SKM-1 (cell line): Measurements from ENCODE around the gene FER.
"Not testable (repeated sequence)": the region's sequence is repeated elsewhere in the genome, so short reads cannot be mapped to it uniquely, and the experiment has no call there.

Source experiments
- DNase-seq: peaks from one replicate; lab custom pipeline; 2025; ENCODE audit not compliant: unreplicated experiment; lab: John Stamatoyannopoulos, UW

FER gene

DNA sequence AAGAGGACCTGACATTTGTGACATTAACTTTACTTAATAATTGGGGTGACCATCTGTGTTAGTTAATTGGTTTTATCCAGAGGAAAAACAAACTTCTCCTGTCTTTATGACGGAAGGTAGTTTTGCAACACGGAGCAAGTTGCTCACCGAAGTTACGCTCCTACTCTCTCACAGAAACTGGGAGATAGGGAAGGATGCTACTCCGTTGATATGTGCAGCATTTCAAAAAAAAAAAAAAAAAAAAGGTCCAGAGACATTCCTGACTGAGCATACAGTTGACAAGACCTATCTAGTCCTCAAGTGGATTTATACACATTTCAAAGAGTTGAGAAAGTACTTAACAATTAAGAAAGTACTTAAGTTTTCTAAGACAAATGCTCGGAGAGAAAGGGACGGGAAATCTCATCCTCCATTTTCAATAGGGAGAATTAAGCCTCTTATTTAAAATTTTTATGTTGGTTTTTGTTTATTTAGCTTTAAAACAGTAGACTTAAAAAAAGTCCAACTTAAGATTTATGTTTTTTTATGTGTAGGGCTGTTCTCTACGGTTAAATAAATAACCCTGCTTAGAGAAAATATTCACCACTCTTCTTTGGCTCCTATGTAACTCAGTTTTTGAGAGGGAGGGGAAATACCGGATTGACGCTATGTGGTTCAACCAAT lies 455 bp upstream of the FER start:
- no peak for DNase-seq

DNA sequence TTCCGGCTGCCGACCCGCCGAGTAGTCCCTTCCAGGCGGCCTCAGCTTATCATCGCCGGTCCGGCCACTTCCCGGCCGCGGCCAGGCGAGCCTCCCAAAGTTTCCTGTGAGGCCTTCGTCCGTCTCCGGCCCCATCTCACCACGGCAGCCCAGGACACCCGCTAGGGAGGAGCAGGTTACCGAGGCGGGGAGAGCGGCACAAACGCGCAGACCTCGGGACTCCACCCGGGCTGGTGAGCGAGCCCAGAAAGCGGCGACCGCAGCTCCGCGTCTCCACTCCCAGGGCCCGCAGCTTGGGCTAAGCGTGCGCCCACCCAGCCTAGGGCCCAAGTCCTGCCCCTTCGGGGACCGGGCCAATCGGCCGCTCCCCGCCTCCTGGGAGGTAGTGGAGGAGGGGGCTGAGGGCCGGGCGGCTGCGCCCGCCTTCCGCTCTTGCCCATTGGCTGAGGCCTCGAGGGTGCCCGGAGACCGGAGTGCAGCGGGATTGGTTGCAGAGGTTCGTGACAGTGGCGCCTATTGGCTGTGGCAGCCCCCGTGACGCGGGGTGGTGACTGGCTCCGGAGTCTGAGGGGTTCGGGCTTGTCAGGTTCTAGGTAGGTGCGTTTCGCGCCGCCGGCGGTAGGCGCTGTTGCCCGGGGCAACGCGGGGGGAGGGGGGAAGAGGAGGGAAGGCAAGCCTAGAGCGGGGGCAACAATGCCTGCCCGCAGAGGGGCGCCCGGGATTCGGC lies 867 bp downstream of the FER start:
- peak; percentile 94 for DNase-seq

DNA sequence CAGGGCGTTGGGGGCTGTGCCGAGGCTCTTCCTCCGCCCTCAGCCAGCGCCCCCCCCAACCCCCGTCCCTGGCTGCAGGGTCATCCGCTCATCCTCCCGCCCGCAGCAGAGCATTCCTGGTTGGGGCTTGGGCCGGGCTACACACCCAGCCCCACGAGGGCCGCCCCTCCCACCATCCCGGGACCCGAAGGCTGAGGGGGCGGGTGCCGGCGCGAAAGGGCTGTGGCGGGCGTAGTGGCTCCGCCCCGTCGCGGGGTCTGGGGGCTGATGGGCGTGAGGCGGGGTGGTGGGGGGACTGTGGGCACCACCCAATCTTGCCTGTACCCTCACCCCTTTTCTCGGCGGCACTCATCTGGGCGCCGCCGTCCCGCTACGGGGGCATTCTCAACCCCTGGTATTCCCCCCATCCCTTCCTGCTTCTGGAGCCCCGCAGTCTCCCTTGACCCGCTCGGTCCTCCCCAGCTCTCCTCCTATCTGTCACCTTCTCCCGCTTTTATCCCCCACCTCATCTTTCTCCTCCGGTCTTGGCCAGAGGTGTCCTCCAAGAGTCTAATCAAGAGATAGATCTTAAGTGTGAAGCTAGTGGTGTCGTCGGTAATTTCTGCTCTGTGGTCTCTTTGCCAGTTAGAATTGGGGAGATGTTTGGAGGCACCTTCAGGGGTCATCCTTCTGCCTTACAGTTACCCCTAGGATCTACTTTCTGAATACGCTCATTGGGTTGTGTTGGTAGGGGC lies 1.6 kb downstream of the FER start:
- peak; percentile 23 for DNase-seq

DNA sequence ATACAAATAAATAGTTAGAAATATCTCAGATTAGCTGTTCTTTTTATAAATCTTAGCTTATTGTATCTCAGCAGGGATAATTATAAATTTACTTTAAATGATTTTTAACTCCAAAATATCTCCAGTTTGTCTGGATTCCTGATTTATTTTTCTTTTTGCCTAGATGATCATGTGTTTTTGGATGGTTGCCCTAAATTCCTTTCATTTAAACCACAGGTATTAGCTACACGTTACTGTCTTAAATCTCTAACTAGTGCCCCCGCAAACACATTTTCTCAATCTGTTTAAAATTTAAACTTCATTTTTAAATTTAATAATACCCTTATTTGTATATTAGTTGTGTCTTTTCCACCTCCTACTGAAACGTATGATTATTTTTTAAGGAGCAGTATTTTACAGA lies 5.6 kb downstream of the FER start:
- no peak for DNase-seq

DNA sequence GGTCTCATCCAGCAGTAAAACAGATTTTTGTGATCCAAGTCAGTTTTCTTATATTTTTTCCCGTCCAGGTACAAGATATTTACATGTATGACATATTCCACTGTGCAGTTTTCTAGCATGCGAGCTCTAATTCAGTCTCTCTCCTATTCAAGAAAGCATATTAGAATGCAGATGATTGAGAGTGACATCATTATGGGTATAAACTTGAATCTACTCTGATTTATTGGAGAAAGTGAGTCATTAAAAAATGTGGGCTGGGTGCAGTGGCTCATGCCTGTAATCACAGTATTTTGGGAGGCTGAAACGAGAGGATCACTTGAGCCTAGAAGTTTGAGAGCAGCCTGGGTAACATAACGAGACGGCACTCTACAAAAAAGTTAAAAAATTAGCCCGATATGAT lies 6.2 kb downstream of the FER start:
- DNase-seq = no peak

DNA sequence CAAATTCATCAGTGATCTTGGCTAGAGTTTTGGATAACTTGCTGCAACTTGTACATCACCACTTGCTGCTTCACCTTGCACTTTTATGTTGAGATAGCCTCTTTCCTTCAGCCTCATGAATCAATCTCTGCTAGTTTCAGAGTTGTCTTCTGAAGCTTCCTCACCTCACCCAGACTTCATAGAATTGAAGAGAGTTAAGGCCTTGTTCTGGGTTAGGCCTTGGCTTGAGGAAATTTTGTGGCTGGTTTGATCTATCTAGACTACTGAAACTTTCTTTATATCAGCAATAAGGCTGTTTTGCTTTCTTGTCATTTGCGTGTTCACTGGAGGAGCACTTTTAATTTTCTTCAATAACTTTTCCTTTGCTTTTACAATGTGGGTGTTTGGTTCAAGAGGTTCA lies 12.8 kb downstream of the FER start:
- no peak for DNase-seq

DNA sequence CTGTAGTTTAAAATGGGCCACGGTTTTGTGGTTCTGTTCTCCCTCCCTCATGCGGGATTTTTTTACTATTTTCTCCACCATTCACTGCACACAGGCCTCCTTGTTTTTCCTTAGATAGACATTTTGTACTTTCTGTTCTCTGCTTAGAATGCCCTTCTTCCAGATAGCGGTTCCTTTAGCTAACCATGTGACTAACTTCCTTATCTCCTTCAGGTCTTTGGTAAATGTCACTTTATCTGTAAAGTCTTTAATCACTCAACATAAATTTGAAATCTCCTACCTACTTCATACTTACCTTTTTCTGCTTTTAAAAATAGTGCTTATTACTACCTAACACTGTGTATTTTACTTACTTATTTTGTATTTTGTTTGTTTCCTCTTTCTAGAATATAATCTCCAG lies 15.0 kb downstream of the FER start:
- DNase-seq = no peak

DNA sequence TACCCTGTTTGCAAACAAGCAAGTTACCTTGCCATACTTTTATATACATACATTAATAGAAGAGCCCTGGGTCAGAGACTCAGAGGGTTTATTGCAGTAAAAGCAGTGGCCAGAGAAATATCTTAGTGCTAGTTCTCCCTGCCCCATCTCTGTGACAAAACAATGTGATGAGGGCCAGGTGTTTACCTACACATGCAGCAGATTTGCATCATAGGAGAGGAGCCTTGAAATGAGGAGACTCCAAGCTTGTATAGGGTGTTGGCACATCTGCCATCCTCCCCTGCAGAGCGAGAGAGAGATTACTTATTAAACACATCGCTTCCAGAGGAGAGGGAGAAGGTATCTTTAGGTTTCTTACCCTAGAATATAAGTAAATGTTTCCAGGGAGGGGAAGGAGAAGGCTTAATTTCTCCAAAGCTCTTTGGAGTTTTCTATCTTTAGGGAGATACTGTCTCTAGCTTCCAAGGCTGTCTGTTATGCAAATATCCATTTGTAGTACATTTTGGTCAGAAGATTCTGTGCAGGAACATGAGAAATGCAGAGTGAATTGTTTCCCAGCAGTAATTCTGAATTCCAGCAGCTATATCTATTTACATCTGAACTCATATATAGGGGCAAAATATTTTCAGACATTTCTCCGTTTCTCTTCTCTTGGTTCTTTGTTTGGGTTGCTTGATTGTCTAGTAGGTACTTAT lies 15.7 kb downstream of the FER start:
- no peak for DNase-seq

DNA sequence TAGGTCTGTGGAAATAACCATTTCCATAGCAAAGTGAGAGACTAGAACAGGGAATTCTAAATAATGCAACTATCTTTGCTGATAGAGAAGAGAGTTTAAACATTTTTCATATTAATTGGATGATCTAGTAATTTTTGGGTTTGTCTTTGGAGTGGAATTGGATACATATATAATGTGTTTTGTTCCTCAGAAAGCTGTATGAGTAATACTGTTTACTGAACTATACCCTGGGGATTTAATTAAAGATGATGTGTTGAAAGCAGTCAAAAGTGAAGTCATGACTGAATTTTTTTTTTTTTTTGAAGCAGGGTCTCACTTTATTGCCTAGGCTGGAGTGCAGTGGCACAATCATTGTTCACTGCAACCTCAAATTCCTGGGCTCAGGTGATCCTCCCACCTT lies 17.9 kb downstream of the FER start:
- no peak for DNase-seq

DNA sequence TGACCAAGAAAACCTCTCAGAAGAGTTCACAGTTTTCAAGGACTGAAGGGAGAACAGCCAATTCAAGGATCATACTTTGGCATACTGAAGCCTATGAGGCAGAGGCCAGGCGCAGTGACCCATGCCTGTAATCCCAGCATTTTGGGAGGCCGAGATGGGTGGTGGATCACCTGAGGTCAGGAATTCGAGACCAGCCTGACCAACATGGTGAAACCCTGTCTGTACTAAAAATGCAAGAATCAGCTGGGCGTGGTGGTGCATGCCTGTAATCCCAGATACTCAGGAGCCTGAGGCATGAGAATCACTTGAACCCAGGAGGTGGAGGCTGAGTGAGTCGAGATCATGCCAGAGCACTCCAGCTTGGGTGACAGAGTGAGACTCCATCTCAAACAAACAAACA lies 19.2 kb downstream of the FER start:
- not testable (repeated sequence) for DNase-seq

DNA sequence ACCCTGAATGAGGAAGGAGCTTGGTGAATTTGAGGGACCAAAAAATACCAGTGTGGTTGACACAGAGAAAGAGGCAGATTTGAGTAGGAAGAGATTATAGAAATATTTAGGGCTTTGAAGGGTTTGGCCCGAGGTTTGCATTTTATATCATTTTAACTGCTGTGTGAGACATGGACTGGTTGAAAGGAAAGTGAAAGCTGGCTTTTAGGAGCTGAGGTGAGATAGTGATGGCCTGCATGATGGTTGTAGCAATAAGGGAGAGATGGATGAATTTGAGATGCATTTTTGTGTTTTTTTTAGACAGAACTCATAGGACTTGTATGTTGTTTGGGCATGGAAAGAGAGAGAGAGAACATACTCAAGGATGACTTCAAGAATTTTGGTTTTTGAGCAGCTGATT lies 21.7 kb downstream of the FER start:
- no peak for DNase-seq

DNA sequence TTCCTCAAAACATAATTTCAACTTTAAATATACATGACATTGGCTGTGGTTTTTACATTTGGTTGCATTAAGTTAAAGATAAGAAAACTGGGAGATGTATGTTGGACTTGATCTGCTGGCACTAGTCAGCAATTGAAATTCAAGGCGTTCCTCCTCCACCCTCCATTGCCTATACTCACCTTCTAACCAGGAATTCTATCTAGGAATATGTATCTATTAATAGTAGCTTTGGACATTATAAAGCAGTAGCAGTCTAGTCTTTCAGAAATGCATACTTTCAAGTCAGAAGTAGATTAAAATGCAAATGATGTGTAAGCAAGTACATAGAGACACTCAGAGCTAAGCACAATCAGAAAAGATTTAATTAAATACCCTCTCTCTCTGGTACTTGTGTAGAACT lies 24.9 kb downstream of the FER start:
- no peak for DNase-seq

DNA sequence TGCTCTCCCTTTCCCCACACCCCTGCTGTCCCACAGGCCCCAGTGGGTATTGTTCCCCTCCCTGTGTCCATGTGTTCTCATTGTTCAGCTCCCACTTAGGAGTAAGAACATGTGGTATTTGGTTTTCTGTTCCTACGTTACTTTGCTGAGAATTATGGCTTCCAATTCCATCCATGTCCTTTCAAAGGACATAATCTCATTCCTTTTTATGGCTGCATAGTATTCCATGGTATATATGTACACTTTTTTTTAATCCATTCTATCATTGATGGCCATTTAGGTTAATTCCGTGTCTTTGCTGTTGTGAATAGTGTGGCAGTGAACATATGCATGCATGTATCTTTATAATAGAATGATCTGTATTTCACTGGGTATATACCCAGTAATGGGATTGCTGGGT lies 25.6 kb downstream of the FER start:
- no peak for DNase-seq

DNA sequence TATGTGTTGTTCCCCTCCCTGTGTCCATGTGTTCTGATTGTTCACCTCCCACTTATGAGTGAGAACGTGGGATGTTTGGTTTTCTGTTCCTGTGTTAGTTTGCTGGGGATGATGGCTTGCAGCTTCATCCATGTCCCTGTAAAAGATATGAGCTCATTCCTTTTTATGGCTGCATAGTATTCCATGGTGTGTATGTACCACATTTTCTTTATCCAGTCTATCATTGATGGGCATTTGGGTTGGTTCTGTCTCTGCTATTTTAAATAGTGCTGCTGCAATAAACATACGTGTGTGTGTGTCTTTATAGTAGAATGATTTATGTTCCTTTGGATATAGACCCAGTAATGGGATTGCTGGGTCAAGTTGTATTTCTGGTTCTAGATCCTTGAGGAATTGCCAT lies 26.4 kb downstream of the FER start:
- DNase-seq = not testable (repeated sequence)

DNA sequence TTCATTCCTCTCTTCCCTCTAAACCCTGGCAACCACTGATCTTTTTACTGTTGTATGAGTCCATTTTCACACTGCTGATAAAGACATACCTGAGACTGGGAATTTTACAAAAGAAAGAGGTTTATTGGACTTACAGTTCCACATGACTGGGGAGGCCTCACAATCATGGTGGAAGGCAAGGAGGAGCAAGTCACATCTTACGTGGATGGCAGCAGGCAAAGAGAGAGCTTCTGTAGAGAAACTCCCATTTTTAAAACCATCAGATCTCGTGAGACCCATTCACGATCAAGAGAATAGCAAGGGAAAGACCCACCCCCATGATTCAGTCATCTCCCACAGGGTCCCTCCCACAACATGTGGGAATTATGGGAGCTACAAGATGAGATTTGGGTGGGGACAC lies 29.9 kb downstream of the FER start:
- not testable (repeated sequence) for DNase-seq

DNA sequence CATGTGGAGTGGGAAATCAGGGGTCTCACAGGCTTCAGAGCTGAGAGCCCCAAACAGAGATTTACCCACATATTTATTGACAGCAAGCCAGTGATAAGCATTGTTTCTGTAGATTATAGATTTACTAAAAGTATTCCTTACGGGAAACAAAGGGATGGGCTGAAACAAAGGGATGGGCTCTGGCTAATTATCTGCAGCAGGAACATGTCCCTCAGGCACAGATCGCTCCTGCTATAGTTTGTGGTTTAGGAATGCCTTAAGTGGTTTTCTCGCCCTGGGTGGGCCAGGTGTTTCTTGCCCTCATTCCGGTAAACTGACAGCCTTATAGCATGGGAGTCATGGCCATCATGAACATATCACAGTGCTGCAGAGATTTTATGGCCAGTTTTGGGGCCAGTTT lies 36.9 kb downstream of the FER start:
- not testable (repeated sequence) for DNase-seq

DNA sequence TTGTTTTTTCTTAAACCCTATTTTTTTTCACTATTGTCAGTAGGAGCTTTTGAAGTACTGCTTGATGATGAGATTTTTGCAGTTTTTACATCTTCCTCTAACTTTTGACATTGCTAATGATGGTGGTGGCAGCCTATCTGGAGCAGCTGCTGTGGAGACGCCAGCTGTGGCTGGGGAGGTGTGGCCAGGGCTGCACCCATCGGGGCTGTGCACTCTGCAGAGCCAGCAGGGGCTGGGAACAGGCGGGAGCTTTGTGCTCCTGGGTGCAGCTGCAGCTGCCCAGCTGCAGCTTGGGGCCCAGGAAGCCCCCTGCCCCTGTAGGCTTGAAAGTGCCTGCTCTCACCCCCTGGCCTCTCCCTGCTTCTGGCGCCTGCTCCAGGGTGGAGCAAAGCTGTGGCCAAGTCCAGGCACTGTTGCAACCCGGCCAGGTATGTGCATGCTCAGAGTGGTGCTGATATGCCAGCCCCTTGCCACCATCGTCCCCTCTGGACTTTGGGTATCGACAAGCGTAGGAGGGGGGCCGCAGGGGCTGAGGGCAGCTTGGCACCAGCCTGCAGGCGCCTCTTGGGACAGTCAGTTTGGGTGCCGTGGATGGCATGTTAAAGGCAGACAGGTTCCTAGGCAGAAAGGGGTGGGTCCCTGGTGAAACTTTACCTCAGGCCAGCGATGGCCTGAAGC lies 39.2 kb downstream of the FER start:
- no peak for DNase-seq

DNA sequence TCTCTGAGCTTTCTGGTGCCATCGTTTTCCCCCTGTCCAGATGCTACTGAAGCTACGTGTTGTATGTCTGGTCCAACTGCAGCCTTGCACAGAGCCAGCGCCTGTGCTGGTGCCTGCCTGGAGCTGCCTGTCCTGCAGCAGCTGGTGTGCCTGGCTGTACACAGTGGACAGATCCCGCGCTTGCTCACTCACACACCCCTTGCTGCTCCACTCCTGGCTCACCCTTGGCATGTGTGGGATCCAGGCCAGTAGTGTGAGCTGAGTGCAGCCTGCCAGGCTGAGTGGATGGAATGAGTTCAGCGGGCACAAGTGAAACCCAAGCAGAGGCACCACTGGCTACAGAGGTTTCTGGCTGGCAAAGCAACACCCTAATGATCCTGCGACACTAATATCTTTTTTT lies 40.4 kb downstream of the FER start:
- DNase-seq = no peak

DNA sequence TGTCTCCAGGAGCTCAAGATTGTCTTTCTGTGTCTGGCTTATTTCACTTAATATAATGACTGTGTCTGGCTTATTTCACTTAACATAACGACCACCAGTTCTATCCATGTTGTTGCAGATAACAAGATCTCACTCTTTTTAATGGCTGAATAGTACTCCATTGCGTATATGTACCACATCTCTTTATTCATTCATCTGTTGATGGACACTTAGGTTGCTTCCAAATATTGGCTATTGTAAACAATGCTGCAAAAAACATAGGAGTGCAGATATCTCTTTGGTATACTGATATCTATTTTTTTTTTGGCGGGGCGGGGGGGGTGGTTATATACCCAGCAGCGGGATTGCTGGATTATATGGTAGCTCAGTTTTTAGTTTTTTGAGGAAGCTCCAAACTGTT lies 45.5 kb downstream of the FER start:
- no peak for DNase-seq

DNA sequence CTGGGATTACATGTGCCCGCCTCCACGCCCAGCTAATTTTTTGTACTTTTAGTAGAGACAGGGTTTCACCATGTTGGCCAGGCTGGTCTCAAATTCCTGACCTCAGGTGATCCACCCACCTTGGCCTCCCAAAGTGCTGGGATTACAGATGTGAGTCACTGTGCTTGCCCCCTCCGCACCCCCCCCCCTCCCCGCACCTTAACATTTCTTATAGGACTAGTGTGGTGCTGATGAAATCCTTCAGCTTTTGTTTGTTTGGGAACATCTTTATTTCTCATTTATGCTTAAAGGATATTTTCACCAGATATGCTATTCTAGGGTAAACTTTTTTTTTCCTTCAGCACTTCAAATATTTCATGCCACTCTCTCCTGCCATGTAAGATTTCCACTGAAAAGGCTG lies 46.7 kb downstream of the FER start:
- DNase-seq = not testable (repeated sequence)

DNA sequence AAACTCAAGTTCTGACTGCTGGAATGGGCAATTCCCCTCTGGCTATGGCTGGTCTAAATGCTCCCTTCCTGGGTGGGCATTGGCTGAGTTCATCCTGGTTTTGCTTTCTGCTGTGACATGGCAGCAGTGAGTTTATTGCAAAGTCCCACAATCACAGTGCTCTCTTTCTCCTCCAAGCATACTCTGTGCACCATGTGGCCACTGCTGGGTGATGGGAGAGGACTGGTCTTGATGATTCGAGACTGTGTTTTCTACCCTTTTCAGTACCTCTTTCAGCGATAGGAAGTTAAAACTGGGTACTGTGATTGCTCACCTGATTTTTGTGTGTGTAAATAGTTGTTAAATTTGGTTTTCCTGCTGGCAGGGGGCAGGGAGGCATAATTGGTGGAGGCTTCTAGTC lies 49.7 kb downstream of the FER start:
- no peak for DNase-seq
